Pericardium fibroblast (primary cell): ENCODE data around the gene RPS4Y2. TPM values are rescaled to one million over a fixed set of nuclear protein-coding genes. Genes with fewer than 3 reads are reported as not detected.

Experiments
- total RNA-seq: library from RNA; depleted of rRNA; stranded (reverse); fragments of >200 nt; gene quantifications from 2 replicates; pipeline ENCODE4 v1.2.3, GENCODE V29; 2015

Gene RPS4Y2
- total RNA-seq: not detected in 2 replicates

DNA sequence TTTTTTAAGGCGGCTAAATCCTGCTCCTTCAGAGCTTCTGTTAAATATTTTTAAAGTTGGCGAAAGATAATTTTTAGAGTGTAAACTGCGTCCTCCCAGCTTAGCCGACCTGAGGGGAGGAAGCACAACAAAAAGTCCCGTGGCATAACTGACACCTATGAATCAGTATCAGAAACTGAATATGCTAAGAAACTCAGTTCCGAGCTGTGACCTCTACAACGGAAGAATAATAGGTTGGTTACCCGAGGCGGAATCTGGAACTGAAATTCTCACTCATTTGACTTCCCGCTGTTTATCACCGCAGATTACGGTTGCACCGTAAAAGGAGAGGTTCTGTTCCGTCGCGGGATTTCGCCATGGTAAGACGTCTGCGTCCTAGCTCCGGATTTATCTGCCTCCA, at the start of gene RPS4Y2:
RPS4Y2 (plus strand) TSS at position 301 of the 400 bp plus-strand sequence; CDS start at position 357, 56 bp downstream.

Other genes starting within 250 kb of the RPS4Y2 start
- 8.5 and 12.9 TPM in 2 replicates for gene EIF1AY, start 180.3 kb upstream of the RPS4Y2 start, total RNA-seq